ENCODE measurements around the gene NBEA. TPM values are rescaled to one million over a fixed set of nuclear protein-coding genes. Genes with fewer than 3 reads are reported as not detected.
"Not testable (repeated sequence)": the region's sequence is repeated elsewhere in the genome, so short reads cannot be mapped to it uniquely, and the experiment has no call there.

NBEA gene
- total RNA-seq, 1 donor from 2014 or later: 23.5 TPM

DNA sequence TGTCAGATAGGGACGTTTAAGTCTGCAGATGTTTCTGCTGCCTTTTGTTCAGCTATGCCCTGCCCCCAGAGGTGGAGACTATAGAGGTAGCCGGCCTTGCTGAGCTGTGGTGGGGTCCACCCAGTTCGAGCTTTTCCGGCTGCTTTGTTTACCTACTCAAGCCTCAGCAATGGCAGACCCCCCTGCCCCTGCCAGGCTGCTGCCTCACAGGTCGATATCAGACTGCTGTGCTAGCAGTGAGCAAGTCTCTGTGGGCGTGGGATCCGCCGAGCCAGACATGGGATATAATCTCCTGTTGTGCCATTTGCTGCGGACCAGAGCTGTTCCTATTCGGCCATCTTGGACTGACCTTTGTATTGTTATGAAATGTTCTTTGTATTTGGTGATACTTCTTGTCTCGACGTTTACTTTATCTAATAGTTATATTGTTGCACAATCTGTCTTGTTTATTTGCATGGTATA is 46.3 kb downstream of the NBEA start:
- Histone ChIP-seq H3K36me3 (ENCODE audit: control insufficient read depth in 3 of 3, insufficient read depth in 3 of 3, low read length in 3 of 3) (no peaks in the 10 kb centered on the region), H3K4me1 (ENCODE audit: control insufficient read depth in 3 of 3, insufficient read depth in 3 of 3, low read length in 3 of 3) (no peaks in the 10 kb centered on the region), H3K27ac (ENCODE audit: low read depth, low read length) (no peak overlapping the region), H3K27me3 (ENCODE audit: control insufficient read depth in 3 of 3, insufficient read depth in 3 of 3, low read length in 3 of 3) (no peaks in the 10 kb centered on the region), H3K4me3 (ENCODE audit: low read length in 3 of 3) (no peak overlapping the region), H3K9me3 (ENCODE audit: control insufficient read depth in 3 of 3, low read length in 3 of 3) (peaks cover 0 to 4% (median 4%) of the 10 kb centered on the region in 3 donors), H3K9ac (ENCODE audit: low read depth in 1 of 3, low read length in 3 of 3) (no peak overlapping the region)

DNA sequence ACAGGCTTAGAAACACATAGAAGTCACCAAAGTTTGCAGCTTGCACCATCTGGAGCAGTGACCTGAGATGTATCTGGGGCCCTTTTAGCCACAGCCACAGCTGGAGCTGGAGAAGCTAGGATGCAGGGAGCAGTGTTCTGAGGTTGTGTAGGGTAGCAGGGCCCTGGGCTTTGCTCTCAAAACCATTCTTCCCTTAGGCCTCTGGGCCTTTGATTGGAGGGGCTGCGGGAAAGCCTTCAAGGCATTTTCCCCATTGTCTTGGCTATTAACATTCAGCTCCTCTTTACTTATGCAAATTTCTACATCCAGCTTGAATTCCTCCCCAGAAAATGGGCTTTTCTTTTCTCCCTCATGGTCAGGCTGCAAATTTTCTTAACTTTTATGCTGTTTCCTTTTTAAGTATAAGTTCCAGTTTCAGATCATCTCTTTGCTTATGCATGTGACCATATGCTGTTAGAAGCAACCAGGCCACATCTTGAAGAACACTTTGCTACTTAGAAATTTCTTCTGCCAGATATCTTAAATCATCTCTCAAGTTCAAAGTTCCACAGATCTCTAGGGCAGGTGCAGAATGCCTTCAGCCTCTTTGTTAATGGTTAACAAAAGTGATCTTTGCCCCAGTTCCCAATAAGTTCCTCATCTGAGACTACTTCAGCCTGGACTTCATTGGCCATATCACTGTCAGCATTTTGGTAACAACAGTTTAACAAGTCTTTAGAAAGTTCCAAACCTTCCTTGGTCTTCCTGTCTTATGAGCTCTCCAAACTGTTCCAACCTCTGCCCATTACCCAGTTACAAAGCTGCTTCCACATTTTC is 48.5 kb downstream of the NBEA start:
- peaks cover 0 to 4% (median 4%) of the 10 kb centered on the region in 3 donors for H3K9me3 ChIP-seq (ENCODE audit: control insufficient read depth in 3 of 3, low read length in 3 of 3)
- no peaks in the 10 kb centered on the region for H3K4me1 ChIP-seq (ENCODE audit: control insufficient read depth in 3 of 3, insufficient read depth in 3 of 3, low read length in 3 of 3)
- no peak overlapping the region for H3K9ac ChIP-seq (ENCODE audit: low read depth in 1 of 3, low read length in 3 of 3)
- H3K36me3 ChIP-seq (ENCODE audit: control insufficient read depth in 3 of 3, insufficient read depth in 3 of 3, low read length in 3 of 3): no peaks in the 10 kb centered on the region
- H3K27ac ChIP-seq (ENCODE audit: low read depth, low read length): no peak overlapping the region
- no peaks in the 10 kb centered on the region for H3K27me3 ChIP-seq (ENCODE audit: control insufficient read depth in 3 of 3, insufficient read depth in 3 of 3, low read length in 3 of 3)
- H3K4me3 ChIP-seq (ENCODE audit: low read length in 3 of 3): no peak overlapping the region

DNA sequence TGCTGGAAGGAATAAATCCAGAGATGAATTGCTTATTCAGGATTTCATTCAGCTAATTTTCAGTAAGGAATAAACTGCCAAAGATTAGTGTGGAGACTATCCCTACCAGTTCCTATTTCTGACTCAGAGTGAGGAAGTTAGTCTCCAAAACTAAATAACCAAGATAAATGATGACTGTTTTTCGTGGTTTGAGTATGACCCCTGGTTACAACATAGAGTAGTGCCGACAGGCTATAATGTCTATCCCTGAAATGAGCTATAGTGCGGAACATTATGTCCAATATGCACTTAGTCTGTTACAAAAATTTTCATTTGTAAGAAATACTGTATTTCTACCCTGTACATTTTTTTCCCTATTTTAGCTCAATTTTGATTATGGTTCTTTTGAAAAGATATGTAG is 51.4 kb downstream of the NBEA start:
- H3K4me1 ChIP-seq (ENCODE audit: control insufficient read depth in 3 of 3, insufficient read depth in 3 of 3, low read length in 3 of 3): no peaks in the 10 kb centered on the region
- H3K27me3 ChIP-seq (ENCODE audit: control insufficient read depth in 3 of 3, insufficient read depth in 3 of 3, low read length in 3 of 3): no peaks in the 10 kb centered on the region
- H3K9me3 ChIP-seq (ENCODE audit: control insufficient read depth in 3 of 3, low read length in 3 of 3): peaks cover 0 to 4% (median 4%) of the 10 kb centered on the region in 3 donors
- H3K27ac ChIP-seq (ENCODE audit: low read depth, low read length): no peak overlapping the region
- H3K4me3 ChIP-seq (ENCODE audit: low read length in 3 of 3): no peak overlapping the region
- H3K9ac ChIP-seq (ENCODE audit: low read depth in 1 of 3, low read length in 3 of 3): no peak overlapping the region
- no peaks in the 10 kb centered on the region for H3K36me3 ChIP-seq (ENCODE audit: control insufficient read depth in 3 of 3, insufficient read depth in 3 of 3, low read length in 3 of 3)

DNA sequence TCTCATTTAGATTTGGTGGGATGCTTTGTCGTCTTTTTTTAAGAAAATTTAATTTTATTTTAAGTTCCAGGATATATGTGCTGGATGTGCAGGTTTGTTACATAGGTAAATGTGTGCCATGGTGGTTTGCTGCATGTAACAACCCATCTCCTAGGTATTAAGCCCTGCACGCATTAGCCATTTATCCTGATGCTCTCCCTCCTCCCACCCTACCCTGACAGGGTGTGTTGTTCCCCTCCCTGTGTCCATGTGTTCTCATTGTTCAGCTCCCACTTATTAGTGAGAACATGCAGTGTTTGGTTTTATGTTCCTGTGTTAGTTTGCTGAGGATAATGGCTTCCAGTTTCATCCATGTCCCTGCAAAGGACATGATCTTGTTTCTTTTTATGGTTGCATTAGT is 61.7 kb downstream of the NBEA start:
- not testable (repeated sequence) for H3K9me3 ChIP-seq (ENCODE audit: control insufficient read depth in 3 of 3, low read length in 3 of 3); H3K36me3 ChIP-seq (ENCODE audit: control insufficient read depth in 3 of 3, insufficient read depth in 3 of 3, low read length in 3 of 3); H3K4me1 ChIP-seq (ENCODE audit: control insufficient read depth in 3 of 3, insufficient read depth in 3 of 3, low read length in 3 of 3); H3K4me3 ChIP-seq (ENCODE audit: low read length in 3 of 3); H3K27me3 ChIP-seq (ENCODE audit: control insufficient read depth in 3 of 3, insufficient read depth in 3 of 3, low read length in 3 of 3); H3K9ac ChIP-seq (ENCODE audit: low read depth in 1 of 3, low read length in 3 of 3); H3K27ac ChIP-seq (ENCODE audit: low read depth, low read length)

DNA sequence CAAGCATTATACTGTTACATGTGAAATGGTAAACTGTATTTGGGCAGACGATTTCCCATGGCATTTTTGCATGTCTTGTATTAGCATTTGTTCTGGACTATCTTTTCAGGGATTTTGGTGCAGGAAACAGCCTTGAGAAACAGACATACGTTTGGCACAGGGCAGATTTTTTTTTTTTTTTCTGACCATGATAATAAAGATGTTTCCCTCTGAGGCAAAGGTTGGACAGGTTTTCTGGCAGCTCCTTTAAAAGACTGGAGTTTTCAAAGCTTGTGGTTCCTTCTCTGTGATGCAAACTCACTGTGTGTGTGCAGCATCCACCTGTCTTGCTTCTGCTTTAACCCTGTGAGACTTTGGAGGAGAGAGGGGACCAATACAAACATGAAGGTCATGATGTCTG is 63.0 kb downstream of the NBEA start:
- no peak overlapping the region for H3K27ac ChIP-seq (ENCODE audit: low read depth, low read length)
- H3K9me3 ChIP-seq (ENCODE audit: control insufficient read depth in 3 of 3, low read length in 3 of 3): no peaks in the 10 kb centered on the region
- no peak overlapping the region for H3K4me3 ChIP-seq (ENCODE audit: low read length in 3 of 3)
- H3K36me3 ChIP-seq (ENCODE audit: control insufficient read depth in 3 of 3, insufficient read depth in 3 of 3, low read length in 3 of 3): no peaks in the 10 kb centered on the region
- no peaks in the 10 kb centered on the region for H3K4me1 ChIP-seq (ENCODE audit: control insufficient read depth in 3 of 3, insufficient read depth in 3 of 3, low read length in 3 of 3)
- H3K9ac ChIP-seq (ENCODE audit: low read depth in 1 of 3, low read length in 3 of 3): no peak overlapping the region
- no peaks in the 10 kb centered on the region for H3K27me3 ChIP-seq (ENCODE audit: control insufficient read depth in 3 of 3, insufficient read depth in 3 of 3, low read length in 3 of 3)

DNA sequence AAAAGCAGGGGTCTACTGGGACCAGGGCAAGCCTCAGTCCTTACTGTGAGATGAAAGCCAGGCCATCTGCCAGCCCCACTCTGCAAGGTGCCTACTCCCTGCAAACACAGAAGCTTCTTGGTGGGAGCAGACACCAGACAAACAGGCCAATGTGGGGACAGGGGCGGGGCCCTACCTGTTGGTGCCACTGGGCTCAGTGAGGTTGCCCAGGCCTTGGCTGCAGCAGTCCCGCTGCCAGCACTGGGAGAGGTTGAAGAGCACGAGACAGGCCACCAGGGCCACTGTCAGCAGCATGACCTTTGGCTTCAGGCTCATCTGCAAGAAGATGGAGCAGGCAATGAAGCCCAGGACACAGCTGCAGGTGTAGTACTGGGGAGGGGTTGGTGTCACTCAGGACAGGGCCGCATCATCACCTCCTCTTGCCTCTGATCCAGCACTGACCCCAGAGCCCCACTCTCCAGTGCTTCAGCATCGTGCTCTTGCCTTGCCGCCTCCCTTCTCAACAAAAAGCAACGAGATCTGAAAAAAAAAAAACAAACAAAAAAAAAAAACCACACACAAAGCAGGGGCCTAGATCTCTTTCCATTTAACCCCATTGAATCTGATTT is 72.6 kb downstream of the NBEA start:
- Histone ChIP-seq H3K9me3 (ENCODE audit: control insufficient read depth in 3 of 3, low read length in 3 of 3) (no peaks in the 10 kb centered on the region), H3K4me3 (ENCODE audit: low read length in 3 of 3) (no peak overlapping the region), H3K27ac (ENCODE audit: low read depth, low read length) (no peak overlapping the region), H3K27me3 (ENCODE audit: control insufficient read depth in 3 of 3, insufficient read depth in 3 of 3, low read length in 3 of 3) (no peaks in the 10 kb centered on the region), H3K9ac (ENCODE audit: low read depth in 1 of 3, low read length in 3 of 3) (no peak overlapping the region), H3K36me3 (ENCODE audit: control insufficient read depth in 3 of 3, insufficient read depth in 3 of 3, low read length in 3 of 3) (no peaks in the 10 kb centered on the region), H3K4me1 (ENCODE audit: control insufficient read depth in 3 of 3, insufficient read depth in 3 of 3, low read length in 3 of 3) (no peaks in the 10 kb centered on the region)

DNA sequence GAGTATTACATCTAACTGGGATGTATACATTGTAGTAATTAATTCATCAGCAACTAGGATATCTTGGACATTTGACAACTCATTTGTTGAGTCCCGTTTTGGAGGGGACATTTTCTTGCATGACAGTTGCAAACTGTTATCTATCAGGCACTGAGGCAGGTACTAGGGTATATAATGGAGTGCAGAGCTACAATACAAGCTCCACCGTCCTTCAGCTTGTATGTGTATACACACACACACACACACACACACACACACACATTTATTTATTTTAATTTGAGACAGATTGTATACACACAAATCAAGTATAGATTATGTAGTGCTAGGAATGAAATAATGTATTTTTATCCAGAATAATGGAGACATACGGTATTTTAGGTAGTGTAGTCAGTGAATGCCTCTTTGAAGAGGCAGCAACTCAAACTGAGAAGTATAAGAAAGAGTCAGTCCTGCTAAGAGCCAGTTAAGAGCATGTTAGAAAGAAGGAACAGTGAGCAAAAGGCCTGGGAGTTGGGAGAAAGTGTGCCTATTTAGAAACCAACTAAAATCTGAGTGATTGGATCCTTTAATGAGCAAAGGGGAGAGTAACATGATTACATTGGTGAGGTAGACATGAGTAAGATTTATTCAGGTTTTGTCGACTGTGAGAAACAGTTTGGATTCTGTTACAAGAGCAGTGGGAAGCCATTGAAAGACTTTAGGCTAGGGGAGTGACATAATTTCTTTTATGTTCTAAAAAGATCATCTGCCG is 74.5 kb downstream of the NBEA start:
- Histone ChIP-seq H3K9ac (ENCODE audit: low read depth in 1 of 3, low read length in 3 of 3) (no peak overlapping the region), H3K27ac (ENCODE audit: low read depth, low read length) (no peak overlapping the region), H3K4me3 (ENCODE audit: low read length in 3 of 3) (no peak overlapping the region), H3K27me3 (ENCODE audit: control insufficient read depth in 3 of 3, insufficient read depth in 3 of 3, low read length in 3 of 3) (no peaks in the 10 kb centered on the region), H3K36me3 (ENCODE audit: control insufficient read depth in 3 of 3, insufficient read depth in 3 of 3, low read length in 3 of 3) (no peaks in the 10 kb centered on the region), H3K9me3 (ENCODE audit: control insufficient read depth in 3 of 3, low read length in 3 of 3) (no peaks in the 10 kb centered on the region), H3K4me1 (ENCODE audit: control insufficient read depth in 3 of 3, insufficient read depth in 3 of 3, low read length in 3 of 3) (no peaks in the 10 kb centered on the region)

DNA sequence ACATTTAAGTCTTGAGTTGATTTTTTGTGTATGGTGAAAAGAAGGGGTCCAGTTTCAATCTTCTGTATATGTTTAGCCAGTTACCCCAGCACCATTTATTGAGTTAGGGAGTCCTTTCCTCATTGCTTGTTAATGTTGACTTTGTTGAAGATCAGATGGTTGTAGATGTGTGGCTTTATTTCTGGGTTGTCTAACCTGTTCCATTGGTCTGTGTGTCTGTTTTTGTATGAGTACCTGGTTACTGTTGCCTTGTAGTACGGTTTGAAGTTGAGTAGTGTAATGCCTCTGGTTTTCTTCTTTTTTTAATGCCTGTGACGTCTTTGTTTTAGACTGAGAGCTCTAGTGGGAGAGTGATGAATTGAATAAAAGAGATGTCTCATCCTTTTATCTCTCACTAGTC is 83.2 kb downstream of the NBEA start:
- Histone ChIP-seq H3K36me3 (ENCODE audit: control insufficient read depth in 3 of 3, insufficient read depth in 3 of 3, low read length in 3 of 3) (no peaks in the 10 kb centered on the region), H3K4me1 (ENCODE audit: control insufficient read depth in 3 of 3, insufficient read depth in 3 of 3, low read length in 3 of 3) (no peaks in the 10 kb centered on the region), H3K27ac (ENCODE audit: low read depth, low read length) (no peak overlapping the region), H3K9ac (ENCODE audit: low read depth in 1 of 3, low read length in 3 of 3) (no peak overlapping the region), H3K27me3 (ENCODE audit: control insufficient read depth in 3 of 3, insufficient read depth in 3 of 3, low read length in 3 of 3) (no peaks in the 10 kb centered on the region), H3K9me3 (ENCODE audit: control insufficient read depth in 3 of 3, low read length in 3 of 3) (peaks cover 0 to 6% (median 3%) of the 10 kb centered on the region in 3 donors), H3K4me3 (ENCODE audit: low read length in 3 of 3) (no peak overlapping the region)

DNA sequence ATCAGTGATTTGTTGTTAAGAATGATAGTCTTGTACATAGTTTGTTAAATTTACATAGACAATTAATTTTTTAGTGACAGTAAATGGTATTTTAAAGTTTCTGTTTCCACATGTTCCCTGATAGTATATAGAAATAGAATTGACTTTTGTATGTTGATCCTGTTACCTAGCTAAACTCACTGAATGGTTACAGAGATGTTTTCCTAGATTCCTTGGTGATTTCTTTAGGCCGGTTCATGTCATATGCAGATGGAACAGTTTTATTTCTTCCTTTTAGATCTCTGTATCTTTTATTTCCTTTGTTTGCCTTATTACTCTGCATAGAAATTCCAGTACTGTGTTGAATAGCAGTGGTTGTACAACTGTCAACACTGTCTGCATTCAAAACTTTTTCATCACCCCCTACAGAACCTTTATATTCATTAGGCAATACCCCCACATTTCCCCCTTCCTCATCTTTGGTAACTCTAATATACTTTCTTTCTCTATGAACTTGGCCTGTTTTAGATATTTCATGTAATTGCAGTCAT is 86.3 kb downstream of the NBEA start:
- Histone ChIP-seq H3K27me3 (ENCODE audit: control insufficient read depth in 3 of 3, insufficient read depth in 3 of 3, low read length in 3 of 3) (no peaks in the 10 kb centered on the region), H3K36me3 (ENCODE audit: control insufficient read depth in 3 of 3, insufficient read depth in 3 of 3, low read length in 3 of 3) (no peaks in the 10 kb centered on the region), H3K27ac (ENCODE audit: low read depth, low read length) (no peak overlapping the region), H3K4me1 (ENCODE audit: control insufficient read depth in 3 of 3, insufficient read depth in 3 of 3, low read length in 3 of 3) (no peaks in the 10 kb centered on the region), H3K9ac (ENCODE audit: low read depth in 1 of 3, low read length in 3 of 3) (no peak overlapping the region), H3K9me3 (ENCODE audit: control insufficient read depth in 3 of 3, low read length in 3 of 3) (peaks cover 3 to 14% (median 4%) of the 10 kb centered on the region in 3 donors), H3K4me3 (ENCODE audit: low read length in 3 of 3) (no peak overlapping the region)

DNA sequence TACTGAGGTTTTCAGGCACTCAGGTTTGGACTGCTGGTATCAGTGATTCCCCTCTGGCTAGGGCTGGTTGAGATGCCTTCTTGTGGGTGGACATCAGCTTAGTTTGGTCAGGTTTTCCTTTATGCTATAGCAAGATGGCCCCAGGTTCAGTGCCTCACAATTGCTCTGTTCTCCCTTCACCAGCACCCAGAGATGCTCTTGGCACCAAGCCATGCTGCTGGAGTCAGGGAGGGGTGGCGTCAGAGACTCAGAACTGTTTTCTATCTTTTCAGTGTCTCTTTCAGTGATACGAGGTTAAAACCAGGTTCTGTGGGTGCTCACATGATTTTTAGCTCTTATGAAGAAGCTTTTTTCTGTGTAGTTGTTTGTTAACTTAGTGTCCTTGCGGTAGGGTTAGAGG is 96.9 kb downstream of the NBEA start:
- no peaks in the 10 kb centered on the region for H3K4me1 ChIP-seq (ENCODE audit: control insufficient read depth in 3 of 3, insufficient read depth in 3 of 3, low read length in 3 of 3)
- no peaks in the 10 kb centered on the region for H3K36me3 ChIP-seq (ENCODE audit: control insufficient read depth in 3 of 3, insufficient read depth in 3 of 3, low read length in 3 of 3)
- H3K4me3 ChIP-seq (ENCODE audit: low read length in 3 of 3): no peak overlapping the region
- peaks cover 0 to 2% (median 0%) of the 10 kb centered on the region in 3 donors for H3K9me3 ChIP-seq (ENCODE audit: control insufficient read depth in 3 of 3, low read length in 3 of 3)
- no peaks in the 10 kb centered on the region for H3K27me3 ChIP-seq (ENCODE audit: control insufficient read depth in 3 of 3, insufficient read depth in 3 of 3, low read length in 3 of 3)
- no peak overlapping the region for H3K27ac ChIP-seq (ENCODE audit: low read depth, low read length)
- H3K9ac ChIP-seq (ENCODE audit: low read depth in 1 of 3, low read length in 3 of 3): no peak overlapping the region

Data from skeletal muscle tissue (tissue), 4 donors.